Activated CD8-positive, alpha-beta memory T cell treated with anti-CD3 and anti-CD28 coated beads, Interleukin-2, amount 50 U/mL, for 48 hours (primary cell): ENCODE data around the gene CCDC138.

ENCODE experiments used
- DNase-seq: peaks from one replicate; pipeline ENCODE4 v3.0.0-alpha.2; 2020

Gene CCDC138

GRCh38 chr2:108919571-108920373 is 133.2 kb downstream of the CCDC138 start:
- no peak for DNase-seq

DNA sequence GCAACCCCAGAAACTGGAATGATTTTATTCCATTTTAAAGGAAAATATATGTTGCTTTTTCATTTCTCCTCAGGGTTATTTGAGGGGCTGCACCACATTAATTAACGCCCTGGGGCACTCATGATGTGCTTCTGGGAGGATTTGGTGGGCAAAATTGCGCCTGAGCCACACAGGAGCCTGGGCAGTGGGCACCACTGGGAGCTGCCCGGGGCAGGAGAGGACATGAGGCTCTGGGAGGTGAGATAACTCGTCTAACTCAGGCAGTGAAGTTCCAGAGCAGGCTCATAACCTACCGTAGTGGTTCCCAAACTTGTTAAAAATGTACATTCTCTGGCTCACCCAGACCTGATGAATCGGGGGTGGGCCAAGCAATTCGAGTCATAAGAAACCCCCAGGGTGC is 134.1 kb downstream of the CCDC138 start:
- DNase-seq: no peak

GRCh38 chr2:108921096-108922030 is 134.8 kb downstream of the CCDC138 start:
- no peak for DNase-seq

DNA sequence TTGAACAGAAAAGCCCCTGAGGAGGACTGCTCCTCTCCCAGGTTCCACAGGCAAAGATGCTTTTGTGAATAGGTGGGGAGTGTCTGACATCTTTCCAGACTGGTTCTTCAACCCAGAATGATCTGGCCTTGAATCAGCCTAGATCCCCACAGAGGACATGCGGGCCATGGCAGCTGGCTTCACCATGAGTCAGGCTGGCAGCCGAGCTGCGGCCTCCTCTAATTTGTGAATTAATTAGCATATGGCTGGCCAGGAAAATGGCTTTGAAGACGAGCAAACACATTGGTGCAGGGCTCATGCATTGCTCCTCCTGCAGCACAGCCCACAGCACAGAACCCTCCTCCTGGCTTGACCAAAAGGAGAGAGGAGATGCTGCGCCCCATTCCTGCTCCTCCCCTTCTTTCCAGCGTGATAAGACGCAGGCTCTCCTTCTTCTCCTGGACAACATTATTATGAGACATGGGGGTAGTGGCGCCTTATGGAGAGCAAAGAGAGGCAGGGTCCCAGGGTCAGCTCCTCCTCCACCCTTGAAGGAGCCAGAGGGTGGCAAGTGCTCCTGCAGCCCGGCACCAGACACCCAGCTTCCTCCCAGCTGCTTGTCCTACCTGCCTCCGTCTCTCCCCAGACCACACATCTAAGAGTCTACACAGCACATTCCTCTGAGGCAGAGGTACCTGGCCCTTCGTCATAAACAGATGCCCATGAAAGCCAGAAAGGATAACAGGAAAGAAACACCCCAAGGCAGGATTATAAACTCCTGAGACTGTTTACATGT is 135.8 kb downstream of the CCDC138 start:
- DNase-seq: no peak

GRCh38 chr2:108923019-108923700 is 136.6 kb downstream of the CCDC138 start:
- no peak for DNase-seq

- DNase-seq: no peak
These were observed 137.4 kb downstream of the CCDC138 start for GRCh38 chr2:108923736-108924579.

DNA sequence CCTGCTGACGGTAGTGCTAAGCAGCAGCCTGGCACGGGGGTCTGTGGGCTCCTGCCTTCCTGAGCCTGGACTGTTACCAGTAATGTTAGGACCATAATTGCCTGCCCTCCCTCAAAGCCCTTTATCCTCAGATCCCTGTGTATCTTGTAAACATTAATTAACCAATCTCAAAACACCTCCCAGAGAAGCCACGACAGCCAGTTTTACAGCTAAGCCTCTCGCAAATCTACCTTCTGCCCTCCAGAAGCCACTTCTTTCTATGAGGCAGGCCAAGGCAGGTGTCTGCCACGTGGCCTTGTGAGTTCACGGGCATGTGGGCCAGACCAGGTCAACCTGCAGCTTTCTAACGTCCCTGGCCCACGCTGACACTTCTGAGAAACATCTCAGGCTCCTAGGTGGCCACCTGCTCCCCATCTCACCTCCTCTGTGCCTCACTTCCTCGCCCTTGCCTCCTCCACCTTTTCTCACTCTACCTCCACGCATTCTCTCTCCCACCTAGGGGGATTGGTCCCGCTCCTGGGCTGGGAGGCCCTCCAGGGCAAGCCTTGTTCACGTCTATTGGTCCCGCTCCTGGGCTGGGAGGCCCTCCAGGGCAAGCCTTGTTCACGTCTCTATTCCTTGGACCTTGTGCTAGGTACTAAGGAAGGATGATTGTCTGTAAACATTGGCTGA is 138.1 kb downstream of the CCDC138 start:
- DNase-seq: no peak

DNA sequence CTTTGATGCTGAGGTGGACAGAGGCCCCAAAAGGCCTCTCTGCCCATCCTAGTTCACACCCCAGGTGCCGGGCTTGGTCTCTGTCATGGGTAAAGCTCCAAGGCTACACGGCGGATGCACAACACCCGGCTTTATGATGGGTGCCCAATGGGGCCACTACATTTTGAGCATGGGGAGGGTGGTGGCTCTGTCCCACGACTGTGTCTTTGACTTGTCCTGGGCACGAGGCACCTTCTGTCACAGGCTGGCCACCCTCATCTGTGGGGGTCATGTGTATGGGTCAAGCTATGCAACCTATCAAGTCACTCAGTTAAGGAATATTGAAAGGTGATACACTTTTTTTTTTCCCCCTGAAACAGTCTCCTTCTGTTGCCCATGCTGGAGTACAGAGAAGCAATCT is 138.7 kb downstream of the CCDC138 start:
- DNase-seq: no peak

DNA sequence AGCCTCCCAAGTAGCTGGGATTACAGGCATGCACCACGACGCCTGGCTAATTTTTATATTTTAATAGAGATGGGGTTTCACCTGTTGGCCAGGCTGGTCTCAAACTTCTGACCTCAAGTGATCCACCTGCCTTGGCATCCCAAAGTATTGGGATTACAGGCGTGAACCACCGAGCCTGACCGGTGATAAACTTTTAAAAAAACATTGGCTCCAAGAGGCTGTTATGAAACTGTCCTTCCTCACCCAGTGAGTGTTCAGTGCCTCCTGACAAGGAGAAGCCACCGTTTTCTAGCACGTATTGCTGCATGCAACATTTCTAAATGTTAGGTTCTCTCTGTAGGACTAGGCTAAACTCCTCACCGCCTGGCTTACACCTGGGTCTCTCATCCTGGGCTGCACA is 139.2 kb downstream of the CCDC138 start:
- DNase-seq: no peak
